SH-SY5Y (cell line): ENCODE results near the gene CLIP2.

Experiments
- GATA2 ChIP-seq: IDR thresholded peaks from 2 replicates; pipeline ENCODE4 v1.6.1; 2011; ENCODE audit warnings: mild to moderate bottlenecking, low read depth, low read length
- GATA3 ChIP-seq: IDR thresholded peaks from 2 replicates; pipeline ENCODE4 v1.6.1; 2011; ENCODE audit warnings: low read depth, mild to moderate bottlenecking, low read length, moderate library complexity

GRCh38 chr7:74371381-74372341 is 82.5 kb downstream of the CLIP2 start:
- TF ChIP-seq GATA2 (no peak), GATA3 (no peak)
